Measurements from ENCODE around the gene GRIA4.
A peak's percentile ranks its signal among the peaks of the same experiment; 100 is the strongest.
"Not testable (repeated sequence)": the region's sequence is repeated elsewhere in the genome, so short reads cannot be mapped to it uniquely, and the experiment has no call there.

GRIA4 gene

GRCh38 chr11:106001304-106002012 is 391.6 kb downstream of the GRIA4 start:
- DNase-seq (ENCODE audit: low spot score) = no peak

GRCh38 chr11:106003094-106003493 is 393.2 kb downstream of the GRIA4 start:
- DNase-seq (ENCODE audit: low spot score) = not testable (repeated sequence)

GRCh38 chr11:106011481-106011880 is 401.6 kb downstream of the GRIA4 start:
- DNase-seq (ENCODE audit: low spot score) = no peak

GRCh38 chr11:106012744-106013143 is 402.9 kb downstream of the GRIA4 start:
- DNase-seq (ENCODE audit: low spot score) = no peak

GRCh38 chr11:106014035-106014434 is 404.2 kb downstream of the GRIA4 start:
- DNase-seq (ENCODE audit: low spot score) = no peak

GRCh38 chr11:106014620-106015019 is 404.7 kb downstream of the GRIA4 start:
- DNase-seq (ENCODE audit: low spot score) = no peak

GRCh38 chr11:106015066-106015465 is 405.2 kb downstream of the GRIA4 start:
- DNase-seq (ENCODE audit: low spot score) = no peak

- no peak for DNase-seq (ENCODE audit: low spot score)
These were observed 407.2 kb downstream of the GRIA4 start for GRCh38 chr11:106017093-106017492.

- DNase-seq (ENCODE audit: low spot score) = no peak
These were observed 411.5 kb downstream of the GRIA4 start for GRCh38 chr11:106021181-106021966.

GRCh38 chr11:106021967-106022794 is 412.3 kb downstream of the GRIA4 start, which contains the start of gene MSANTD4:
Gene MSANTD4, minus strand, starts transcription at chr11:106022240. Its CDS starts 11,323 bp downstream, at chr11:106010917.
- peak; percentile 86 for DNase-seq (ENCODE audit: low spot score)

- no peak for DNase-seq (ENCODE audit: low spot score)
These were observed 413.0 kb downstream of the GRIA4 start for GRCh38 chr11:106022795-106023275.

GRCh38 chr11:106030609-106031008 is 420.7 kb downstream of the GRIA4 start:
- no peak for DNase-seq (ENCODE audit: low spot score)

- no peak for DNase-seq (ENCODE audit: low spot score)
These were observed 421.4 kb downstream of the GRIA4 start for GRCh38 chr11:106031202-106031810.
